ENCODE data around the gene SZT2.

The SZT2 gene

GRCh38 chr1:43426221-43426620 lies 36.5 kb downstream of the SZT2 start:
- DNase-seq = no peak

- DNase-seq = no peak
These were observed 37.8 kb downstream of the SZT2 start for GRCh38 chr1:43427524-43427923.

DNA sequence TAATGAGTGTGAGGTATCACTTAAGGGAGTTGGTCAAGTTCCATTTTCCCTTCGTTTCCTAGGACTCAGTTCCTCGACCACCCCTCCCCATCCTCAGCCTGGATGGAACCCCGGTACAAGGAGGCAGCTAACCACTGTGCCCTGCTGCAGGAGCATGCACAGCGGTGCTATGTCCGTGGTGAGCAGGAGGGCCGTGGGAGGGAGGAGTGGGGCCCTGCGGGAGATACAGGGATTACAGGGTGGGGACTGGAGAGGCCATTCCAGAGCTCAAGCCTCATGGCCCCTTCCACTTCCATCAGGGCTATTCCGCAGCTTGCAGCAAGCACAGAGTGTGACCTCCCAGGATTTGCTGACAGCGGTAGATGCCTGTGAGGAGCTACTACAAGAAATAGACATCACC lies 38.2 kb downstream of the SZT2 start:
- no peak for DNase-seq

GRCh38 chr1:43430831-43431230 lies 41.1 kb downstream of the SZT2 start:
- no peak for DNase-seq

DNA sequence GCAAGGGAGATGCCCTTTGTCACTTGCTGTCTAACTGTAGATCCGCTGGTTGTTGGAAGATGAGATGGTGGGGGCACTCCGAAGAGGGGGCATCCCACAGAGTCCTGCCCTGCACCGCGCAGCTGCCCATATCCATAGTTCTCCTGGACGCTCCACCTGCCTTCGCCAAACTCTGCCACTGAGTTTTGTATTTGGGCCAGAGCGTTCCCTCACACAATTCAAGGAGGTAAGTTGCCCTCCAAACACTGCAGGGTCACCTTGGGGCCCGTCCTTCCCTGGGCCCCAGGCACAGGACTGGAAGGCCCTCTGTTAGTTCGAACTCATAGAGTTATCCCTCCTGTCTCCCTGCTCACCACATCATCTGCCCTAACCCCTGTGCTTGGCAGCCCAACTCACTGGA lies 42.0 kb downstream of the SZT2 start:
- no peak for DNase-seq

DNA sequence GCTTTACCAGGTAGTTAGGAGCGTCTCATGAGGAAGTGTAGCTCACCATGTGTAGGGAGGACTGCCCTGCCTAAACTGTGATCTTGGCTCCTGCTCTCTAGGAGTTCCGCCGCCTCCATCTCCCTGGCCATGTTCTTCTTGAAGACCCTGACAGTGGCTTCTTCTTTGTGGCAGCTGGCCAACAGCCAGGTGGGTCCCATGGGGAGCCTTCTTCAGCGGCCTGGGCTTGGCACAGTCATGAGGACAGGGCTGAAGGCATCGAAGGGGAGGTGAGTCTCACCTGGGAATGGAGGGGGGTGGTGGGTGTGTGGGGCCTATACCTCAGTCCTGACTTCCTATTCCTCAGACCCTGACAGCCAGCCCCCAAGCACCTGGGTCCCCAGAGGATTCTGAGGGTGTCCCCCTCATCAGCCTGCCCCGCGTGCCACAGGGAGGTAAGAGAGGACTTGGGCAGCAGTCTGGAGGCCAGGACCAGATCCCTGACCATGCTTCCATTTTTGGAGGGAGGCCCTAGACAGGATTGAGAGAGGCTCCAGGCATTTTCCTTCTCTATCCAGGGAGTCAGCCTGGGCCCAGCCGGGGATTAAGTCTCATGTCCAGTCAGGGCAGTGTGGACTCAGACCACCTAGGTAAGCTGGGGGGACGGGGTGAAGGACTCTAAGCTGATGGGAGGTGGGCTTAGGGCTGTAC lies 42.6 kb downstream of the SZT2 start:
- no peak for DNase-seq

- DNase-seq = no peak
These were observed 43.2 kb downstream of the SZT2 start for GRCh38 chr1:43432907-43433306.

DNA sequence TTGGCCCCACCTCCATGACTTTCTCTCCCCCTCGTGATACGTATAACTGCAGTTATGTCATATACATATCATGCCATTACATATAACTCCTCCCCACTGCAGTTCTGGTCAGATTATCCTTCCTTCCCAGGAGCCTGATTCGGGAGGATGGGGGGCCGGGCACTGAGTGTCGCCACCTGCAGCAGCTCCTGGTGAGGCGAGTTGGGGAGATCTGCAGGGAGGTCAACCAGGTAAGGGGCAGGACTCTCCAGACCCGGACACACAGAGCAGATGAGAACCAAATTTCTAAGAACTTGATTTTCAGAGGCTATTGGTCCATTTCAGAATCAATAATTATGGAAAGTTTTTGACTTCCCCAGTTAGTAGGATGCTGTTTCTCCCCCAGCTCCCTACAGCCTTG lies 44.6 kb downstream of the SZT2 start:
- DNase-seq = no peak

- DNase-seq = no peak
These were observed 45.7 kb downstream of the SZT2 start for GRCh38 chr1:43435146-43436145.

DNA sequence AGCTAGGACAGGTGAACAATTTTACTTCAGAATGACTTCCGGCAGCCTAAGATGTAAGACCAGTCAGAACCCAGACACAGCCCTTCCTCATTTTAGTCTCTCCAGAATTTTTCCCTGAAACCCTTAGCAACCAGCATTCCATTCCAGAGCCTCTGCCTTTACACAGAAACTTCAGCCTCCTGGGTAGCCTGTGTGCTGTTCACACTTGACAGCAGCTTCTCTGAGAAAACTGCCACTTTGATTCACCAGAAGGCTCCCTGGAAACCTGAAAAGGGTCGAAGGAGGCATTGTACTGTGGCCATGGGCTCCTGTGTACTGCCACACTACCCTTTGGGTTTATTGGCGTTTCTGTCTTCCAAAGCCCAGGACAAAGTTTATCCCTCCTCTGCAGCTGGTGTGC lies 46.7 kb downstream of the SZT2 start:
- no peak for DNase-seq

- DNase-seq = no peak
These were observed 47.6 kb downstream of the SZT2 start for GRCh38 chr1:43437031-43437973.

- no peak for DNase-seq
These were observed 48.3 kb downstream of the SZT2 start for GRCh38 chr1:43438006-43438405.

DNA sequence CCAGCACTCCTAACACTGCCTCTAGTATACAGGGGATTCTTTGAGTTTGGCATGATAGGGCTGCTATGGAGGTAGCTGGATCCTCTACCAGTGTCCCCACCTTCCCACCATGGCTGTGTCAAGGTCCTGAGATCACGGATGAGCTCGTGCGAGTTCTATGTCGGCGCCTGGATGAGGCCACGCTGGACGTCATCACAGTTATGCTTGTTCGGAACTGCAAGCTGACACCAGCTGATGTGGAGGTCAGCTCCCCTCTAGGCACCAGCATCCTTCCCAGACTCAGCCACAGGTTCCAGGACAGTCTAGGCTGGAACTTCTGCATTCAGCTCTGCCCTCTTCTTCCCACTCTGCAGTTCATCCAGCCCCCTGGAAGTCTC lies 48.9 kb downstream of the SZT2 start:
- no peak for DNase-seq

GRCh38 chr1:43438953-43439581 lies 49.4 kb downstream of the SZT2 start:
- no peak for DNase-seq

DNA sequence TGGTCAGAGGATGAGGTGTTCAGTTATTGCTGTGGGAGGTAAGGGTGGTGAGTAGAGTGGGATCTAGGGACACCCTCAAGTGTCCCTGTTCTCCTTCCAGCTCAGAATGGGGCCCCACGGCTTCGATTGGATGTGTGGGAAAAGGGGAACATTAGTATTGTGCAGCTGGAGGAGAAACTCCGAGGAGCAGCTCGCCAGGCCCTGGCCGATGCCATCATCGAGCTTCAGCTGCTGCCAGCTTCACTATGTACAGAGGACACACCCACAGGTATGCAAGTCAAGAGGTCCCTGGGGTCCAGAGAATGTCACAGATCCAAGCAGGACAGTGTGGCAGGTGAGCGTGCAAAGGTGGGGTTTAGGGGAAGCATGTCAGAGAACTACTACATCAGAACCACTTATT lies 50.1 kb downstream of the SZT2 start:
- DNase-seq = no peak

GRCh38 chr1:43440358-43440757 lies 50.7 kb downstream of the SZT2 start:
- no peak for DNase-seq

- no peak for DNase-seq
These were observed 51.6 kb downstream of the SZT2 start for GRCh38 chr1:43441166-43441893.

- no peak for DNase-seq
These were observed 52.4 kb downstream of the SZT2 start for GRCh38 chr1:43441894-43442637.

GRCh38 chr1:43442756-43443155 lies 53.1 kb downstream of the SZT2 start:
- no peak for DNase-seq

- DNase-seq = no peak
These were observed 53.7 kb downstream of the SZT2 start for GRCh38 chr1:43443197-43443946.
